ENCODE results near the gene BICC1. TPM values are rescaled to one million over a fixed set of nuclear protein-coding genes. Genes with fewer than 3 reads are reported as not detected.

BICC1 gene
- total and polyA plus RNA-seq, 4 donors = 0.82 to 6.1 (median 4.5) TPM

DNA sequence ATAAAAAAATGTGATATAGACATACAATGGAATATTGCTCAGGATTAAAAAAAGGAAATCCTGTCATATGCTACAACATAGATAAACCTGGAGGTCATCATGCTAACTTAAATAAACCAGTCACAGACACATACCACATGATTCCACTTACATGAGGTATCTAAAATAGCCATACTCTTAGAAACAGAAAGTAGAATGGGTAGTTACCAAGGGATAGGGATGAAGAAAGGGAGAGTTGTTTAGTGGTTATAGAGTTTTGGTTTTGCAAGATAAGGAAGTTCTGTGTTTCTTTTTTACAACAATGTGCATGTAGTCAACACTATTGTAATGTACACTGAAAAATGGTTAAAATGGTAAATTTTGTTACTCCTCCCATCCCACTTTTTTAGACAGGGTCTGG is 30.5 kb downstream of the BICC1 start (continued):
- TF ChIP-seq, protein P1, sequence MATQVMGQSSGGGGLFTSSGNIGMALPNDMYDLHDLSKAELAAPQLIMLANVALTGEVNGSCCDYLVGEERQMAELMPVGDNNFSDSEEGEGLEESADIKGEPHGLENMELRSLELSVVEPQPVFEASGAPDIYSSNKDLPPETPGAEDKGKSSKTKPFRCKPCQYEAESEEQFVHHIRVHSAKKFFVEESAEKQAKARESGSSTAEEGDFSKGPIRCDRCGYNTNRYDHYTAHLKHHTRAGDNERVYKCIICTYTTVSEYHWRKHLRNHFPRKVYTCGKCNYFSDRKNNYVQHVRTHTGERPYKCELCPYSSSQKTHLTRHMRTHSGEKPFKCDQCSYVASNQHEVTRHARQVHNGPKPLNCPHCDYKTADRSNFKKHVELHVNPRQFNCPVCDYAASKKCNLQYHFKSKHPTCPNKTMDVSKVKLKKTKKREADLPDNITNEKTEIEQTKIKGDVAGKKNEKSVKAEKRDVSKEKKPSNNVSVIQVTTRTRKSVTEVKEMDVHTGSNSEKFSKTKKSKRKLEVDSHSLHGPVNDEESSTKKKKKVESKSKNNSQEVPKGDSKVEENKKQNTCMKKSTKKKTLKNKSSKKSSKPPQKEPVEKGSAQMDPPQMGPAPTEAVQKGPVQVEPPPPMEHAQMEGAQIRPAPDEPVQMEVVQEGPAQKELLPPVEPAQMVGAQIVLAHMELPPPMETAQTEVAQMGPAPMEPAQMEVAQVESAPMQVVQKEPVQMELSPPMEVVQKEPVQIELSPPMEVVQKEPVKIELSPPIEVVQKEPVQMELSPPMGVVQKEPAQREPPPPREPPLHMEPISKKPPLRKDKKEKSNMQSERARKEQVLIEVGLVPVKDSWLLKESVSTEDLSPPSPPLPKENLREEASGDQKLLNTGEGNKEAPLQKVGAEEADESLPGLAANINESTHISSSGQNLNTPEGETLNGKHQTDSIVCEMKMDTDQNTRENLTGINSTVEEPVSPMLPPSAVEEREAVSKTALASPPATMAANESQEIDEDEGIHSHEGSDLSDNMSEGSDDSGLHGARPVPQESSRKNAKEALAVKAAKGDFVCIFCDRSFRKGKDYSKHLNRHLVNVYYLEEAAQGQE (IDR thresholded peaks at IDR 0.05) = no peak
- TF ChIP-seq RXRA (IDR thresholded peaks at IDR 0.05) = no peak

- DNase-seq (ENCODE audit: low spot score) = no peak
Observed at GRCh38 chr10:58544135-58544534, 31.5 kb downstream of the BICC1 start.

DNA sequence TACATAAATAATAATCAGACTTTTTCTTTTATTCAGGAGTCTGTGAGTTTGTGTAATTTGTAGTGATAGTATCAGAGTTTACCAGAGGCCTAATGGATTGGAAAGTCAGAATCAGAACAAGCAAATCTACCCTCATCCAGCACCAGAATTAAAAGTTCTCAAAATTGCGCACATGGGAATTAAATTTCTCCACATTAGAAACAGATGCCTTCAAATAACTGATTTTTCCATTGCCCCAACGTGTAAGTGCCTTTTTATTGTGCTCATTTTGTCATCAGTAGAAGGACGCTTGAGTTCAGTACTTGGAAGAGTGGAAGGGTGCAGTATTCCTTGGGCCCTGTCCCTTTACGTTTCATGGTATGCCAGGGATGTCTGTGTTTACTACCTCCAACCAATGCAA is 32.8 kb downstream of the BICC1 start:
- no peak for DNase-seq (ENCODE audit: low spot score)
- Histone ChIP-seq H3K36me3 (ENCODE audit: control insufficient read depth in 4 of 4, insufficient read depth in 3 of 4, low read depth in 1 of 4, low read length in 3 of 4) (no peaks in the 10 kb centered on the region), H3K27me3 (ENCODE audit: control insufficient read depth in 4 of 4, insufficient read depth in 4 of 4, low read length in 3 of 4) (no peaks in the 10 kb centered on the region), H3K27ac (ENCODE audit: low read depth in 1 of 2, low read length in 2 of 2) (no peak overlapping the region), H3K4me1 (ENCODE audit: control insufficient read depth in 4 of 4, insufficient read depth in 4 of 4, low read length in 3 of 4) (no peaks in the 10 kb centered on the region), H3K9me3 (ENCODE audit: control insufficient read depth in 4 of 4, low read length in 3 of 4) (no peaks in the 10 kb centered on the region), H3K4me3 (ENCODE audit: low read depth in 1 of 3, low read length in 3 of 3) (no peak overlapping the region), H3K9ac (ENCODE audit: low read depth in 1 of 2, low read length in 2 of 2) (no peak overlapping the region)
- WGBS = 84% methylated on average over 4 of the region's 4 CpGs
- TF ChIP-seq YY1 (IDR thresholded peaks at IDR 0.05) (no peak), ZBTB33 (IDR thresholded peaks at IDR 0.05) (no peak), SP1 (IDR thresholded peaks at IDR 0.05) (no peak), NR2F2 (IDR thresholded peaks at IDR 0.05) (no peak), RXRA (IDR thresholded peaks at IDR 0.05) (no peak), GABPA (IDR thresholded peaks at IDR 0.05 in 1 of 2, conservative IDR thresholded peaks at IDR 0.05 in 1 of 2) (no peak)
- TF ChIP-seq, protein P1 (IDR thresholded peaks at IDR 0.05) = no peak

More at GRCh38 chr10:58544135-58544534, 31.5 kb downstream of the BICC1 start:
- no peak overlapping the region for H3K9ac ChIP-seq (ENCODE audit: low read depth in 1 of 2, low read length in 2 of 2)
- H3K4me1 ChIP-seq (ENCODE audit: control insufficient read depth in 4 of 4, insufficient read depth in 4 of 4, low read length in 3 of 4) = no peaks in the 10 kb centered on the region
- no peak overlapping the region for H3K4me3 ChIP-seq (ENCODE audit: low read depth in 1 of 3, low read length in 3 of 3)
- TF ChIP-seq, protein P2, sequence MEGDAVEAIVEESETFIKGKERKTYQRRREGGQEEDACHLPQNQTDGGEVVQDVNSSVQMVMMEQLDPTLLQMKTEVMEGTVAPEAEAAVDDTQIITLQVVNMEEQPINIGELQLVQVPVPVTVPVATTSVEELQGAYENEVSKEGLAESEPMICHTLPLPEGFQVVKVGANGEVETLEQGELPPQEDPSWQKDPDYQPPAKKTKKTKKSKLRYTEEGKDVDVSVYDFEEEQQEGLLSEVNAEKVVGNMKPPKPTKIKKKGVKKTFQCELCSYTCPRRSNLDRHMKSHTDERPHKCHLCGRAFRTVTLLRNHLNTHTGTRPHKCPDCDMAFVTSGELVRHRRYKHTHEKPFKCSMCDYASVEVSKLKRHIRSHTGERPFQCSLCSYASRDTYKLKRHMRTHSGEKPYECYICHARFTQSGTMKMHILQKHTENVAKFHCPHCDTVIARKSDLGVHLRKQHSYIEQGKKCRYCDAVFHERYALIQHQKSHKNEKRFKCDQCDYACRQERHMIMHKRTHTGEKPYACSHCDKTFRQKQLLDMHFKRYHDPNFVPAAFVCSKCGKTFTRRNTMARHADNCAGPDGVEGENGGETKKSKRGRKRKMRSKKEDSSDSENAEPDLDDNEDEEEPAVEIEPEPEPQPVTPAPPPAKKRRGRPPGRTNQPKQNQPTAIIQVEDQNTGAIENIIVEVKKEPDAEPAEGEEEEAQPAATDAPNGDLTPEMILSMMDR (IDR thresholded peaks at IDR 0.05; ENCODE audit: low read depth, low read length, missing input control) = no peak
- no peak for TF ChIP-seq HNF4A (conservative IDR thresholded peaks at IDR 0.05)
- no peak for TF ChIP-seq HNF4G (IDR thresholded peaks at IDR 0.05)
- TF ChIP-seq RXRA (IDR thresholded peaks at IDR 0.05) = no peak
- TF ChIP-seq ZBTB33 (IDR thresholded peaks at IDR 0.05) = no peak
- no peak for TF ChIP-seq JUND (IDR thresholded peaks at IDR 0.05)
- TF ChIP-seq SP1 (IDR thresholded peaks at IDR 0.05) = no peak
- H3K9me3 ChIP-seq (ENCODE audit: control insufficient read depth in 4 of 4, low read length in 3 of 4) = no peaks in the 10 kb centered on the region
- H3K36me3 ChIP-seq (ENCODE audit: control insufficient read depth in 4 of 4, insufficient read depth in 3 of 4, low read depth in 1 of 4, low read length in 3 of 4) = no peaks in the 10 kb centered on the region
- 77% methylated on average over 1 of the region's 1 CpG for WGBS
- H3K27ac ChIP-seq (ENCODE audit: low read depth in 1 of 2, low read length in 2 of 2) = no peak overlapping the region
- no peaks in the 10 kb centered on the region for H3K27me3 ChIP-seq (ENCODE audit: control insufficient read depth in 4 of 4, insufficient read depth in 4 of 4, low read length in 3 of 4)

Data from liver (tissue), 9 donors.